Adipocyte (in vitro differentiated cells): ENCODE results near the gene JCAD.
"Not testable (repeated sequence)": the region's sequence is repeated elsewhere in the genome, so short reads cannot be mapped to it uniquely, and the experiment has no call there.

Source experiments
- DNase-seq: peaks from one replicate; pipeline ENCODE4 v3.0.0-alpha.2; 2015; ENCODE audit warnings: low read depth
- H3K27me3 ChIP-seq: replicated peaks from 2 replicates; pipeline ENCODE4 v1.7.0; 2013; ENCODE audit warnings: mild to moderate bottlenecking, low read length, moderate library complexity; ENCODE audit not compliant: control insufficient read depth, insufficient read depth
- H3K36me3 ChIP-seq: 2 replicates; pipeline ENCODE4 v1.7.0; 2013; ENCODE audit warnings: low read length, mild to moderate bottlenecking, moderate library complexity; ENCODE audit not compliant: control insufficient read depth, insufficient read depth, severe bottlenecking
- H3K4me1 ChIP-seq: 2 replicates; pipeline ENCODE4 v1.7.0; 2013; ENCODE audit warnings: mild to moderate bottlenecking, low read length, moderate library complexity; ENCODE audit not compliant: control insufficient read depth, insufficient read depth
- H3K4me3 ChIP-seq: 2 replicates; pipeline ENCODE4 v1.7.0; 2013; ENCODE audit warnings: mild to moderate bottlenecking, low read length, moderate library complexity
- H3K9ac ChIP-seq: 2 replicates; pipeline ENCODE4 v1.7.0; 2013; ENCODE audit warnings: mild to moderate bottlenecking, low read length, moderate library complexity
- H3K9me3 ChIP-seq: 2 replicates; pipeline ENCODE4 v1.7.0; 2013; ENCODE audit warnings: mild to moderate bottlenecking, low read length, moderate library complexity; ENCODE audit not compliant: control insufficient read depth

The JCAD gene

DNA sequence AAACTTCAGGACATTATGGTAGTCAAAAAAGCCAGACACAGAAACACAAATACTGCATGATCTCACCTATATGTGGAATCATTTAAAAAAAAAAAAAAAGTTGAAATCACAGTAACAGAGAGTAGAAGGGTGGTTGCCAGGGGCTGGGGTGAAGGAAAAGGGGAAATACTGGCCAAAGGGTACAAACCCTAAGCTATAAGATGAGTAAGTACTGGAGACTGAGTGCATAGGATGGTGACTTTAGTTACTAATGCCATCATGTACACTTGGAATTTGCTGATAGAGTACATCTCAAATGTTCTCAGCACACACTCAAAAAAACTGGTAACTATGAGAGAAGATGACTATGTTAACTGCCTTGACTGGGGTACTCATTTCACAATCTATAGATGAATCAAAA is 39.9 kb downstream of the JCAD start:
- H3K27me3 ChIP-seq = no peaks in the 10 kb centered on the region
- H3K9me3 ChIP-seq = no peaks in the 10 kb centered on the region
- H3K4me1 ChIP-seq = peaks cover 21% of the 10 kb centered on the region
- H3K4me3 ChIP-seq = no peak overlapping the region
- no peak for DNase-seq
- no peak overlapping the region for H3K9ac ChIP-seq
- H3K36me3 ChIP-seq = peaks cover 13% of the 10 kb centered on the region

DNA sequence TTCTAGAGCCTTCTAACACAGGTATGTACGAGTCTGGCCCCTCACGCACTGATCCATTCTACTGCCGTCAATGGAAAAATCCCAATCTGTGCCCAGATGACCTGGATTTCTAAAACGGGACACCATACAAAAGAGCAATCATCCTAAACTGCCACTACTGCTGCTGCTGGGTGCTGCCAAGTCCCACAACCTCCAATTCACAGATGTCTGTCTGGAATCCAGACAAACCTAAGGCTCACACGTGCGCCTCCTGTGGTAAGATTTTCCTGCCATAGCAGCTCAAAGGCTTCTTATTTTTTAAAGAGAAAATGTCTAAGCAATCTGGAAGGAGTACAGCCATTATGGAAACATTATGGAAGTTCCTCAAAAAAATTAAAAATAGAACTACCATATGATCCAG is 40.9 kb downstream of the JCAD start:
- Histone ChIP-seq H3K4me3 (no peak overlapping the region), H3K36me3 (peaks cover 13% of the 10 kb centered on the region)
- DNase-seq = no peak

DNA sequence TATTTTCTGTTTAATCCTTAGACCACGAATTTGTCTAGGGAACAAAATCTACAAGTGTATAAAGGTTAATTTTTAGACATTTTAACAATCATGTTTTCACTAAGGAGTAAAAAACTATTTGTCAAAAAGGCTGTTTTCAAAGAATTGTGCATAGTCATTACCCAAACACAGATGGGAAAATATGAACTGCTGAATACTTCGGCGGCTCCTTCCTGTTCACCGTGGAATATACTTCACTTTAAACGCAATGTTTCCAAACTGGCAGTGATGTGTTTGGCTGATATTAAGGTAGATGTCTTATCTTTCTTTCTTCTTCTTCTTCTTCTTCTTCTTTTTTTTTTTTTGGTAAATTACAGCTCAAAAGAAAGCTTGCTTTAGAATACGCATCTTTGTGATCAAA is 41.4 kb downstream of the JCAD start:
- Histone ChIP-seq H3K27me3 (no peaks in the 10 kb centered on the region), H3K4me3 (no peak overlapping the region), H3K4me1 (peaks cover 21% of the 10 kb centered on the region), H3K9ac (no peak overlapping the region), H3K9me3 (no peaks in the 10 kb centered on the region), H3K36me3 (peaks cover 13% of the 10 kb centered on the region)
- DNase-seq = no peak

More for the DNA sequence above, 40.9 kb downstream of the JCAD start:
- no peaks in the 10 kb centered on the region for H3K9me3 ChIP-seq
- H3K9ac ChIP-seq = no peak overlapping the region
- H3K4me1 ChIP-seq = peaks cover 21% of the 10 kb centered on the region
- no peaks in the 10 kb centered on the region for H3K27me3 ChIP-seq

DNA sequence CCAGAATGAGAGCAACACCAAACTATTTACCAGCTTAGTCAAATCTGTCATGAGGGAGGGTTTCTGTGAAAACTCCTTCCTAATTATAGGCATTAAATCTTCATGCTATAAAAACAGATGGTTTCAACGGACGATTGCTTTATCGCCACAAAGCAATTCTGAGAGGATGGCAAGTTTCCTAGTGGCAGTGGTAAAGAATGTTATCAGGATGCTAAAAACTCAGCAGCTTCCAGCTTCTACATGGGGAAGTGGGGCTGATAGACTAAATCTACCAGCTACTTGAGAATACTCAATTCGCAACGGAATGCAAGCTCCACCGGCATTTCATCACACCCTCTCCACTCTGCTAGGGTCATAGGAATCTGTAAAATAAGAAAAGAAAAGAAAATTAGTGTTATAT is 41.8 kb downstream of the JCAD start:
- Histone ChIP-seq H3K4me3 (no peak overlapping the region), H3K4me1 (peaks cover 21% of the 10 kb centered on the region), H3K9ac (no peak overlapping the region), H3K27me3 (no peaks in the 10 kb centered on the region), H3K36me3 (peaks cover 10% of the 10 kb centered on the region), H3K9me3 (no peaks in the 10 kb centered on the region)
- DNase-seq = no peak

DNA sequence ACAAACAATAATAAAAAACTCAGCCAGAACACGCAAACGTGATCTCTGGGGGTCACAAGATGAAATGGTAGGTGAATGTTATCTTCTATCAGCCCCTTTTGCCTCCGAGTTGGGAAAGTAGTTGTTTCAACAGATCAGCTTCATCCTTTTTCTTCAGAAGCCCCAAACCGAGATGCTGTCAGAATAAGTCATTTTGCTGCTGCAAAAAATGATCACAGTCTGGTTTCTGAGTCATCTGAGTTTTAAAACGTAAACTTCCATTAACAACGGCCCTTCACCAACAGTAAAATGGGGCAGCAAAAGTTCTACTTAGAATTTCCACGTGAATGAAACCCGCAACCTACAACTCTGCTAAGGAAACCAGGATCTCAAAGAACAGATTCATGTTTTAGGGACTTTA is 44.9 kb downstream of the JCAD start:
- Histone ChIP-seq H3K4me3 (no peak overlapping the region), H3K36me3 (peaks cover 6% of the 10 kb centered on the region), H3K27me3 (no peaks in the 10 kb centered on the region), H3K9ac (no peak overlapping the region), H3K4me1 (peaks cover 21% of the 10 kb centered on the region), H3K9me3 (no peaks in the 10 kb centered on the region)
- DNase-seq = no peak

DNA sequence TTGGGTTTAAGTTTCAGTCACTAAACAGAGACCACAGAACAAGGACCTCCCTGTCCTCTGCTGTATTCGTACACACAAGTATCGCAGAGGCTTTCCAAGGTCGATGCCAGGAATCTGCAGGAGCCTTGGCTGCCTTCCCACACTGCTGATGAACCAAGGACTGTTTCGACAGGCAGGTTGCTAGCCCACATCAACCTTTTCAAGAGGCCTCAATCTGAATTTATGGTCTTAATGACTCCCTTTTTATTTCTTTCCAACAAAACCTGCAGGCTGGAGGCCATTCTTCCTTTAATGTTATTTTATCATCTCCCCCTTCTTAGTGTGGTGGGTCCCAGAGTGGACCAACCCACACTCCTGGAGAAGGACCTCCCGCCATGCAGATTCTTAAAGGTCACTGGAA is 45.6 kb downstream of the JCAD start:
- no peak for DNase-seq
- H3K9ac ChIP-seq = no peak overlapping the region
- no peaks in the 10 kb centered on the region for H3K27me3 ChIP-seq
- H3K4me3 ChIP-seq = no peak overlapping the region
- no peaks in the 10 kb centered on the region for H3K9me3 ChIP-seq
- peaks cover 6% of the 10 kb centered on the region for H3K36me3 ChIP-seq
- peaks cover 21% of the 10 kb centered on the region for H3K4me1 ChIP-seq

DNA sequence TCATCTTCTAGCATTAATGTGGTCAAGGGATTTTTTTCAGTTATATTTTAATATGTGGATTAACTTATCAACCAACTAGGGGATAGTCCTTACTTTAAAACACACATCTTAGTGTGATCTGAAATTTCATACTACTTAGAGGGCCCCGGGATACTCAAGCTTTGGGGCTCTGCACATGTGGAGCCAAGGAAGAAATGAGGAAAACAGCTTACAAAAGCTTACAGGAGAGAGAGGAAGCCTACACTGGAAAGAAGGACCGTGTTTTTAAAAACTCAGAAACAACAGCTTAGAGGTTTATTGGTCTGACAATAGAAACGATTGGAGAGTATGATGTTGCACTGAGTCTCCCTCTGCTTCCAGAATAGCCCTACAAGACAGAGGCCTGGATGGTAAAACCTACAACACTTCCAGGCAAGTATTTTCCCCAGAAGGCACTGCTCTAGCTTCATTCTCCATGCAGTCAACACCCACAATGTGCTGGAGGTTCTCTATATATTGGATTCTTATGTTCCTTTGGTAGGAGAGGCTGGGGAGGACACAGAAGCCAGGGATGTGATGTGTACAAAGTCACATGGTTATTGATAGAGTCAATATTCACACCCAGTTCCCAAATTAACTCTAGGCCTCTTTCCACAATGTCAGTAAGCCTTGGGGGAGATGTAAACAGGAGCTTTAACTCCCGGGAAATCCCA is 47.3 kb downstream of the JCAD start:
- Histone ChIP-seq H3K4me1 (peaks cover 15% of the 10 kb centered on the region), H3K36me3 (peaks cover 1% of the 10 kb centered on the region), H3K9me3 (no peaks in the 10 kb centered on the region), H3K4me3 (no peak overlapping the region), H3K27me3 (no peaks in the 10 kb centered on the region), H3K9ac (no peak overlapping the region)
- no peak for DNase-seq

DNA sequence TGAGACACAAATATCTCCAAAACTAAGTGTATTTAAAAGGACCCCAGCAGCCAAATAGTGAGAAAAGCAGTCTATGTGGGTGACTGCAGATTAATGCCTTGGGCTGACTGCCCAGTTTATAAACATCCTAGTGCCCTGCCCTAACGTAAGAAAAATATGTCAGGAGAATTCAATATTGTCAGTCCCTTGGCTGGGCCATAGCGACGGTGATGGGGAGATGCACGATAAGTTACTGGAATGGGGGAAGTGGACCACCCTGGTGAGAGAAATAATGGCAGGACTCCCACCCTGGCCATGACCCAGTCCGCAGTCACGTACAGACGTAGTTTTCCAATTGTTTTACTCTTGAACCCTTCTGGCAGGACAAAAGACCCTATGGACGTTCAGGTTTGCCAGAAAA is 48.0 kb downstream of the JCAD start:
- Histone ChIP-seq H3K4me1 (peaks cover 8% of the 10 kb centered on the region), H3K4me3 (no peak overlapping the region), H3K36me3 (no peaks in the 10 kb centered on the region), H3K27me3 (no peaks in the 10 kb centered on the region), H3K9me3 (no peaks in the 10 kb centered on the region), H3K9ac (no peak overlapping the region)
- no peak for DNase-seq

DNA sequence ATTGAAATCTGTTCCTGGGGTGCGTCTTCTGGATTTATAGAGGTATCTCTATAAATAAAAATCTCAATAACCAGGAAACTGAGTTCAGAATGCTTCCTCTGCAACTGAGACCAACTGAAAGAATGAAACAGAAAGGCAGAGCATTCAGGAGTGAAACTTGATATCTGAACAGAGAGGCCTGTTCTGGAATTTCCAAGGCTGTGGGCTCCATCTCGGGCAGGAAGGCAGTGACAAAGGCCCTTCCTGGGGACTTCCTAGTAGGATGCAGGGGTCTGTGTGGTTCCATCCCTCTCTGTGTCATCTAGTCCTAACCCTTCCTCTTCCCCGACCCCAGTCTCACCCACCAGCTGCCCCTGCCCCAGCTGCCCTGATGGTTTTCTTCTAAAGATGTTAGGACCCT is 52.0 kb downstream of the JCAD start:
- H3K9me3 ChIP-seq = no peaks in the 10 kb centered on the region
- H3K4me3 ChIP-seq = no peak overlapping the region
- no peaks in the 10 kb centered on the region for H3K36me3 ChIP-seq
- no peaks in the 10 kb centered on the region for H3K27me3 ChIP-seq
- DNase-seq = peak; percentile 51
- H3K9ac ChIP-seq = no peak overlapping the region
- peaks cover 3% of the 10 kb centered on the region for H3K4me1 ChIP-seq

DNA sequence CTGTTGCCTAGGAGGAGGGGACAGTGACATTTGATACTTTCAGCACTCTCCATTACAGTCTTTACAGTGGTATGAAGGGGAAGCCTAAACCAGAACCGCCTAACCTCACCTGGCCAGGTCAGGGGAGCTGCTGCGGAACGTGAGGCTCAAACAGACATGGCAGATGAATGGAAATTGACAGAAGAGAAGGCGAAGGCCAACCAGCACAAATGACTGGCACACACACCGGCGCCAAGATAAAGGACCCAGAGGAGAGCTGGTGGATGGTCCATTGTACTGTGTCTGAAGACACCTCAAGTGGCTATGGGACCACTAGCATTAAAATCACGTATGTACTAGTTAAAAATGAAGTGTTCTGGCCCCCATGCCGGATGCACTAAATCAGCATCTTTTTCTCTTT is 53.0 kb downstream of the JCAD start:
- Histone ChIP-seq H3K9ac (no peak overlapping the region), H3K4me3 (no peak overlapping the region), H3K36me3 (no peaks in the 10 kb centered on the region), H3K4me1 (peaks cover 13% of the 10 kb centered on the region), H3K27me3 (no peaks in the 10 kb centered on the region), H3K9me3 (no peaks in the 10 kb centered on the region)
- DNase-seq = no peak

DNA sequence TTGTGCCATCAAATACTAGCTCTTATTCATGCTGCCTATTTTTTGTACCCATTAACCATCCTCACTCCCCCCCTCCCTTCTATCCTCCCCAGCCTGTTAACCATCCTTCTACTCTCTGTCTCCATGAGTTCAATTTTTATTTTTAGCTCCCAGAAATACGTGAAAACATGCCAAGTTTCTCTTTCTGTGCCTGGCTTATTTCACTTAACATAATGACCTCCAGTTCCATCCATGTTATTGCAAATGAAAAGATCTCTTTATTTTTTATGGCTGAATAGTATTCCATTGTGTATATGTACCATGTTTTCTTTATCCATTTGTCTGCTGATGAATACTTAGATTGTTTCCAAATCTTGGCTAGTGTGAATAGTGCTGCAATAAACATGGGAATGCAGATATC is 54.3 kb downstream of the JCAD start:
- H3K4me1 ChIP-seq = peaks cover 26% of the 10 kb centered on the region
- DNase-seq, H3K27me3 ChIP-seq, H3K9ac ChIP-seq, H3K4me3 ChIP-seq, H3K9me3 ChIP-seq, H3K36me3 ChIP-seq: not testable (repeated sequence)
